Measurements from ENCODE around the gene SLC16A2.
A peak's percentile ranks its signal among the peaks of the same experiment; 100 is the strongest.

The SLC16A2 gene

DNA sequence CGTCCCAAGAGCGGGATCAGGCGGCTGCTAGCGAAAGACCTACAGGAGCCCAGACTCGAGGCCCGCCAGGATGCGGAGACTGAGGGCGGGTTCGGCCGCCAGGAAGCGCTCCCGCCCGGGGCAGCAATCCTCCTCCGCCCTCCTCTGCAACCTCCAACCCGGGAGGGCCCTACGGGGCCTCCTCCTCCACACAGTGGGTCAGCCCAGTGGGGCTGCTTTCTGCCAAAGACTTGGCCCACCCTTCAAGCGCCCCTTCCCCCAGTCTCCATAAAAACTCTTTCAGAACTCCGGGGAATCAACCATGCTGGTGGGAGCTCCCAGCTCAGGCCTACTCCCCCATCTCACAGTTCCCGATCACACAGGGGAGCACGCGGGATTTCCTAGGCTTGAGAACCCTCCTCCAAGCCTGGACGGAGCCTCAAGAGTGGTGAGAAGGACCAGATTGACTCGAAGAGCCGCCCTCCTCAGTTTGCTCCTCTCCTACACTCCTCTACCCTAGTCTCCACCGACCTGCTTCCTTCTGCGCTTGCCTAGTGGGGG is 115.6 kb downstream of the SLC16A2 start:
- DNase-seq: no peak

DNA sequence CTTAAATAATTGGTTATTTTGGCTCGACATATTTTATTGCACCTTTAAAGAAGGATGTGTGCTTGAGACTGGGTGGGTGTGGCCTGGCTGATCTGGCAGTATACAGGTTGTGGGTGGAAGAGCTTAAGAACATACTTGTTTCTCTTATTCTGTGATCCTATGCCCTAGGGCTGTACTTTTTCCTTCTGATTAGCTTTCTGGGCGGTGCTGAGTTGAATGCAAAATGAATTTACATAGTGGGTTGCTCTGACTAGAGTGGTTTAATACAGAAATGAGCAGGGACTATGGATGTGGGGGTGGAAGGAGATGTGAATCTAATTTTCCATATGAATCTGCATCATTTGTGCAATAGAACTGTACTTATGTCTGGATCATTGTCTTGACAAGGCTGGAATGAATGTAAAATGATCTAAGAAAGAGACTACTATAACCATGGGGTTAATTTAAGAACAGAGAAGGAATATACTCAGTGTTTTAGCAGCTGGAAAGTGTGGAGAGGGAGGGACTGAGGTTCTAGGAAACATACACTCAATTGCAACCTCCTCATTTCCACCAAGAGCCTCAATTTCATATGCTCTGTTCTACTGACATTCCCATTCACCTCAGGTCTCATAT is 119.4 kb downstream of the SLC16A2 start:
- DNase-seq: no peak

GRCh38 chrX:74545880-74546523 is 124.7 kb downstream of the SLC16A2 start:
- no peak for DNase-seq

DNA sequence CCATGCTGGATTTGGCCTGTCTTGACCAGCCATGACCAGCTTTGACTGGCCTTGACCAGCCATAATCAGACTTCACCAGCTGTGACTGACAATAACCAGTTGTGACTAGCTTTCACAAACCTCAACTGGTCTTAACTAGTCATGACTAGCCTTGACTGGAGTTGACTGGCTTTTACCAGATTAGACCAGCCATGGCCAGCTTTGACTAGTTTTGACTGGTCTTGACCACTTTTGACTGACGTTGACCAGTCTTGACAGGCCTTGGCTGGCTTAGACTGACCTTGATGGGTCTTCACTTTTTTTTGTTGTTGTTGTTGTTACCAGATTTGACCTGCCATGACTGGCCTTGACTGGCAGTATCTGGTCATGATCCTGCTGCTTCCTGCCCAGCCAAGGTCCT is 125.7 kb downstream of the SLC16A2 start:
- no peak for DNase-seq

DNA sequence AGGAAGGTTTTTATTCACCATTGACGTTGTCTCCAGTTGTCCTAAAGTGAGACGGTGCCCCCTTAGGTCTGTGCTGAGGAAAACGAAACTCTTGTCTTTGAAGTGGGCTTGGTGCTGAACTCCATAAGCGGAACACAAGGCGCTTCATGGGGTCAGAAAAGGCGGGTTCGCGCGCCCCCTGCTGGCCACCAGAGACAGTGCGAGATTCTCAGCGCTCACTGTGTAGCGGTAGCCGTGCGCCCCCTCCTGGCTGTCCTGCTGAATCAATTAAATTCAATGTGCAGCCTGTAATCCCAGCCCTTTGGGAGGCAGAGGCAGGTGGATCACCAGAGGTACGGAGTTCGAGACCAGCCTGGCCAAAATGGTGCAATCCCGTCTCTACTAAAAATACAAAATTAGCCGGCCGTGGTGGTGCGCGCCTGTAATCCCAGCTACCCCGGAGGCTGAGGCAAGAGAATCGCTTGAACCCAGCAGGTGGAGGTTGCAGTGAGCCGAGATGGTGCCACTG is 129.1 kb downstream of the SLC16A2 start:
- peak; percentile 72 for DNase-seq

- no peak for DNase-seq
Measured at GRCh38 chrX:74551934-74552333, 130.6 kb downstream of the SLC16A2 start.

- DNase-seq: no peak
Measured at GRCh38 chrX:74557378-74557777, 136.1 kb downstream of the SLC16A2 start.

GRCh38 chrX:74578137-74578536 is 156.8 kb downstream of the SLC16A2 start:
- DNase-seq: no peak

DNA sequence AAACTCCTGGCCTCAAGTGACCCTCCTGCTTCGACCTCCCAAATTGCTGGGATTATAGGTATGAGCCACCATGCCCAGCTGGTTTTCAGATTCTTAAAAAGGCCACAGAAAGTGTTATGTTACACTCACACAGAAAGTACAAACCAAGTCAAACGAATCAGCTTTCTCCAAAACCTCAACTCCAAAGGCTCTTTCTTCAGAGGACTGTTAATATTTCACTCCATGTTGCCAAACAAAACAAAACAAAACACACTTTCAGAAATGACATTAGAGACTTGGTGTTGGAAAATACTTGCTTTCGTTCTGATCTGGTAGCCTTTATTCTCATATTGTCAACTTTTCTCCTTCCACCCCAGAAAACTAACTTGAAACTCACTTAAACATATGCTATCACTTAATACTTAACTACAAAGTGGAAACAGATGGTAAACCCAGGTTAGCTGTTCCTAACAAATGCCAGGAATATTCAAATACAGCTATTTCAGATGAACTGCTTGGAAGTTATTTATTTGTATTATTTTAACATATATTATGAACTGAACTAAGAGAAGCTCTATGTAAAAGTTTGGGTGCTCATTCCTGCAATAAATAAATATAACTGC is 158.4 kb downstream of the SLC16A2 start:
- DNase-seq: no peak

Measured in effector CD8-positive, alpha-beta T cell (primary cell).